ENCODE measurements around the gene LYSMD4.

GRCh38 chr15:99682455-99682854 is 50.8 kb downstream of the LYSMD4 start:
- TF ChIP-seq CTCF (IDR thresholded peaks at IDR 0.05) (no peak), ZFX (IDR thresholded peaks at IDR 0.05; ENCODE audit: borderline replicate concordance) (no peak)
